Peyer's patch (tissue), 4 donors: Measurements from ENCODE around the gene KIRREL3. TPM values are rescaled to one million over a fixed set of nuclear protein-coding genes. Genes with fewer than 3 reads are reported as not detected.

ENCODE experiments used
- DNase-seq, 3 donors: peaks; one replicate each; pipeline ENCODE4 v3.0.0-alpha.2; 2017 to 2019
- H3K27ac ChIP-seq, 4 donors: fragments of 200-600 bp; sonication (generic); one replicate each; pipeline ENCODE4 v1.5.1; 2016 to 2019
- H3K27me3 ChIP-seq, 2 donors: fragments of 200-600 bp; sonication (generic); one replicate each; pipeline ENCODE4 v1.5.1; 2019
- H3K36me3 ChIP-seq, 3 donors: fragments of 200-600 bp; sonication (generic); one replicate each; pipeline ENCODE4 v1.5.1; 2016 to 2019
- H3K4me1 ChIP-seq, 4 donors: fragments of 200-600 bp; sonication (generic); one replicate each; pipeline ENCODE4 v1.5.1; 2016 to 2019
- H3K4me3 ChIP-seq, 4 donors: fragments of 200-600 bp; sonication (generic); 1 replicate in 3 of 4; 2 replicates in 1 of 4; pipeline ENCODE4 v1.5.1; 2016 to 2019; ENCODE audit warnings: mild to moderate bottlenecking in 1 of 4
- H3K9me3 ChIP-seq, 4 donors: fragments of 200-600 bp; sonication (generic); one replicate each; pipeline ENCODE4 v1.5.1; 2016 to 2019; ENCODE audit warnings: mild to moderate bottlenecking in 1 of 4
- CTCF ChIP-seq, 6 experiments: fragments of 450-650 bp in 4 of 6; fragments of 200-600 bp in 2 of 6; sonication (generic) in 1 of 6; IDR thresholded peaks; one replicate each; pipeline ENCODE4 v1.5.1; 2017 to 2019; ENCODE audit warnings: antibody characterized with exemption in 6 of 6, mild to moderate bottlenecking in 3 of 6, moderate library complexity in 1 of 6
- POLR2A ChIP-seq, 2 donors: fragments of 450-650 bp; IDR thresholded peaks; one replicate each; pipeline ENCODE4 v1.5.1; 2017; ENCODE audit warnings: antibody characterized with exemption in 2 of 2, mild to moderate bottlenecking in 2 of 2, moderate library complexity in 2 of 2
- total RNA-seq, 4 donors: library from RNA; depleted of rRNA; stranded (reverse); fragments of >200 nt; gene quantifications; one replicate each; pipeline ENCODE4 v1.1.0, GENCODE V29; 2016

Gene KIRREL3
- total RNA-seq, 4 donors from 2014 or later: 0.83 TPM; not detected in 3

- TF ChIP-seq POLR2A (IDR thresholded peaks at IDR 0.05) (no peak), CTCF (IDR thresholded peaks at IDR 0.05) (no peak)
- no peaks in the 10 kb centered on the region for H3K4me1 ChIP-seq
- no peak for DNase-seq
- H3K4me3 ChIP-seq: no peak overlapping the region
- no peaks in the 10 kb centered on the region for H3K36me3 ChIP-seq
- H3K27ac ChIP-seq: no peak overlapping the region
- no peaks in the 10 kb centered on the region for H3K9me3 ChIP-seq
- no peaks in the 10 kb centered on the region for H3K27me3 ChIP-seq
Measured at GRCh38 chr11:126561327-126561893, 439.2 kb downstream of the KIRREL3 start.

- no peak for DNase-seq
- H3K36me3 ChIP-seq: no peaks in the 10 kb centered on the region
- H3K9me3 ChIP-seq: no peaks in the 10 kb centered on the region
- H3K27ac ChIP-seq: no peak overlapping the region
- H3K4me1 ChIP-seq: no peaks in the 10 kb centered on the region
- TF ChIP-seq POLR2A (IDR thresholded peaks at IDR 0.05) (no peak), CTCF (IDR thresholded peaks at IDR 0.05) (no peak)
- no peaks in the 10 kb centered on the region for H3K27me3 ChIP-seq
- H3K4me3 ChIP-seq: no peak overlapping the region
Measured at GRCh38 chr11:126560221-126560620, 440.3 kb downstream of the KIRREL3 start.

- no peak for DNase-seq
- no peak overlapping the region for H3K27ac ChIP-seq
- no peaks in the 10 kb centered on the region for H3K4me1 ChIP-seq
- H3K9me3 ChIP-seq: no peaks in the 10 kb centered on the region
- H3K36me3 ChIP-seq: no peaks in the 10 kb centered on the region
- H3K4me3 ChIP-seq: no peak overlapping the region
- H3K27me3 ChIP-seq: no peaks in the 10 kb centered on the region
- TF ChIP-seq CTCF (IDR thresholded peaks at IDR 0.05) (no peak), POLR2A (IDR thresholded peaks at IDR 0.05) (no peak)
Measured at GRCh38 chr11:126548581-126549550, 451.7 kb downstream of the KIRREL3 start.

GRCh38 chr11:126547691-126548090 lies 452.9 kb downstream of the KIRREL3 start:
- Histone ChIP-seq H3K9me3 (no peaks in the 10 kb centered on the region), H3K4me3 (no peak overlapping the region), H3K27ac (no peak overlapping the region), H3K36me3 (no peaks in the 10 kb centered on the region), H3K4me1 (no peaks in the 10 kb centered on the region), H3K27me3 (no peaks in the 10 kb centered on the region)
- DNase-seq: no peak
- TF ChIP-seq CTCF (IDR thresholded peaks at IDR 0.05): no peak
- no peak for TF ChIP-seq POLR2A (IDR thresholded peaks at IDR 0.05)

GRCh38 chr11:126547161-126547560 lies 453.4 kb downstream of the KIRREL3 start:
- TF ChIP-seq CTCF (IDR thresholded peaks at IDR 0.05): no peak
- TF ChIP-seq POLR2A (IDR thresholded peaks at IDR 0.05): no peak
- no peaks in the 10 kb centered on the region for H3K4me1 ChIP-seq
- no peaks in the 10 kb centered on the region for H3K9me3 ChIP-seq
- H3K27ac ChIP-seq: no peak overlapping the region
- DNase-seq: no peak
- no peak overlapping the region for H3K4me3 ChIP-seq
- H3K27me3 ChIP-seq: no peaks in the 10 kb centered on the region
- H3K36me3 ChIP-seq: no peaks in the 10 kb centered on the region
